ENCODE data around the gene CCP110.

Gene CCP110

DNA sequence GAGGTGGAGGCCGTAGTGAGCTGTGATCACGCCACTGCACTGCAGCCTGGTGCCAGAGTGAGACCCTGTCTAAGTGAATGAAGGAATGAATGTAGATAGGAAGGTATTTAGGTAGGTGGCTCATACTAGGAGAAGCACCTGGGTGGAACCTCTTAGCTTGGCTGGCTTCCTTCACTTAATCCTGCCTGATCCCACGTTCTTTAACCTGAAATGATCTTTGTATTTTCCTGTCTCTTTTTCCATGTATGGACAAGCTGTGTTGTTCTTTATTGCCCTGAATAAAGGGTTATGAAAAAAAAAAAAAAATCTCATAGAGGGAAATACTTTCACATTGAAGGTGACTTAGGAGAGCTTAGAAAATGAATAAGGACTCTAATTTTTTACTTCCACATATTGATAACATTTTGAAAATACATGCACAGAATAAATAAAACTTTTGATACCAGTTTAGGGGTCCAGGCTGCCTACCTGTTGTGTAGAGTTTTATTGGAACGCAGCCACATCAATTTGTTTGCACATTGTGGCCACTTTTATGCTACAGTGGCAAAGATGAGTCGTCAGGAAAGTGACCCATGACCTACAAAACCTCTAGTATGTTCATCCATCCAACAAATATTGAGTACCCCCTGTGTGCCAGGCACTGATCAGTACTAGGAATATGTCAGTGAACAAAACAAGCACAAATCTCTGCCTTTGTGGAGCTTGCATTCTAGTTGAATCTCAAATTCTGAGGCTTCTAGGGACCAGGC lies 76.4 kb downstream of the CCP110 start:
- no peak for DNase-seq (ENCODE audit: low read depth)

DNA sequence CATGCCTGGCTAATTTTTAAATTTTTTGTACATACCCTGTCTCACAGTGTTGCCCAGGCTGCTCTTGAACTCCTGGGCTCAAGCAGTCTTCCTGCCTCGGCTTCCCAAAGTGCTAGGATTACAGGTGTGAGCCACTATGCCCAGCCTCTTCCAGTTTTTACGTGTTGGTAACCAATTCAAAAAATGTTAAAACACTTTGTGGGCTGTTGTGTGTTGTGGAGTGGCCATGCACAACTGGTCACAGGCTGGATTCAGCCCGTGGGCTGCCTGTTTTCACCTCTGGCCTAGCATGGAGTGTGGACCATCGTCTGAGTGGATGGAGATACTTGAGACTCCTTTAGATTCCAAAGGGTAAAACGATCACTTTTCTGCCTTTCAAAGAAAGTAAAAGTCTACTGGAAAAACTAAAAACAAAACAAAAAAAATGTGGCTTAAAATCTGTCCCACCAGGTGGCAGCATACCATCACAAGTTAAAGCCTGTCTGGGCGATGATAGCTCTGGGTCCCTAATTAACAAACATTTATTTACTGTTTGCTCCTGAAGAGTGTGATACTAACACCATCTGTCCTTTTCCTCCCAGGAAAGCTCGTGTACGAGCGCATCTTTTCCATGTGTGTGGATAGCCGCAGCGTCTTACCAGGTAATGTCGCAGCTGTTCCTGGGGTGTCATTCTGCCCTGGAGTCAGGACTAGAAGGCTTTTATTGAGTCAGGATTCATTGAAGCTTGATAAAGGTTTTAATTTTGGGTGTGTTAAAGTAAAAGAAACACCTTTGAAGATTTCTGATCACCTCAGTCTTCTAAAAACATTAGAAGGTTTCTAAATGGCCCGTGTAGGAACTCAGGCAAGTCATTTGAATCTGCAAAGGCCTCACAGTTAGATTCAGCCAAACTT lies 77.6 kb downstream of the CCP110 start:
- DNase-seq (ENCODE audit: low read depth), result no peak

All from non-pigmented ciliary epithelial cell (primary cell).